GM18907 (cell line): ENCODE measurements around the gene ATG10.

Experiments
- ATAC-seq: cut with Tn5 transposase; IDR thresholded peaks from one replicate; pipeline ENCODE4 v1.9.1; 2021; ENCODE audit warnings: mild to moderate bottlenecking, moderate library complexity; ENCODE audit not compliant: unreplicated experiment

Gene ATG10

DNA sequence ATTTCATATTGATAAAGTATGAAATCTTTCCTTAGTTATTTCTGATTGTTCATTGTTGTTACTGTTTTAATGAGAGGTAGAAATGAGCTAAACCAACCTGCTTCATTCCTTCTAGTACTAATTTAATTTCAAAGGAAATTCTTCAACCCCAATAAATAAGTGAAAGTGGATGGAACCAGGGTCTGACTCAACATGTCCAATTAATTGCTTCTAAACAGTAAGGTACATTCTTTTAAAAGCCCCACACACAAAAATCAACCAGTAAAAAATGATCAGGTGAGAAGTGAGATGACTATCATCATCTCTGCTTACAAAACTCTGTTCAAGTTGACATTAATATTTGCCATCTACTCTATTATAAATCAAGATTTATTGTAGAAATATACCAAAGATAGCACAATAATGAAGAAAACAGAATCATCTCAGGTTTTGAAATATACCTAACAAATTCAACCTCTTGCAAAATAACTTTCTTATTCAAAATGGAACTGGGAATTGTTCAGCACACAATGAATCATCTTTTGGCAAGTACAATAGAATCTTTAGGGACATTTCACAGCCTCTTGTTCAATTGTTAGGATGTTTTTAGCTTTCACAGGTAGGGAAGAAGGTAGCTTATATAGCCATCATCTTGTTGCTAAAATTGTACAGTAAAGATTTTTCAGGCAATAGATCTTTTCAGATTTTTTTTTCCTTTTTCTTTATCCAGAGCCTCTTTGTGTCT is 191.8 kb downstream of the ATG10 start:
- ATAC-seq: no peak

DNA sequence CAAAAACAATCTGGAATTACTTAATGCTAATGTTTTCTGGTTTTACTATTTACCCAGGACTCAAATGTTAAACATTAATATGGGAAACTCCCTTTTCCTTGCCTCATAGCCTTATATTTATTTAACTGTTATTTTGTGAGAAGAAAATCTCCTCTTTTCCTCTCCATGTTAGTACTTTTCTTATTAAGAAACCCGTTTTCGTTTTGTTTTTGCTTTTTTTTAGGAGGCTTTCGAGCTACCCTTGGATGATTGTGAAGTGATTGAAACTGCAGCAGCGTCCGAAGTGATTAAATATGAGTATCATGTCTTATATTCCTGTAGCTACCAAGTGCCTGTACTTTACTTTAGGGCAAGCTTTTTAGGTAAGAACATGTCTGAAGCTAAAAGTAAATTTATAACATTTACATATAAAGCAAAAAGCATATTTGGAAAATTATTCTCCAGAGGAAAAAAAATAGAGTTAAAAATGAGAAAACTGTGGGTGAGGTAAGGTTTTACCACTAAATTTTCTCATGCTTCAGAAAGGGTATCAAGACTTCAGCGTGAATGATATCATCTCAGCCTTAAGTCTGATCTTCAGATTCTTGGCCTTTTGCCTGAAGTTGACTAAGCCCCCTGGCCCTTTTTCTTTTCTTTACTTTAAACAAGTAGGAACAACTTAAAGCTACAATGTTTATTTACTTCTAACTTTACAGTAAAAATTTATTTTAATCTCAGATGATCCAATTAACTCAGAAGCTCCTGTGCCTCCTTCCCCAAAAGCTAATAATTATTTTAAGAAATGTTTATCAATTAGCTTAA is 192.6 kb downstream of the ATG10 start:
- ATAC-seq: no peak

GRCh38 chr5:82164977-82165713 is 193.3 kb downstream of the ATG10 start:
- ATAC-seq: no peak

DNA sequence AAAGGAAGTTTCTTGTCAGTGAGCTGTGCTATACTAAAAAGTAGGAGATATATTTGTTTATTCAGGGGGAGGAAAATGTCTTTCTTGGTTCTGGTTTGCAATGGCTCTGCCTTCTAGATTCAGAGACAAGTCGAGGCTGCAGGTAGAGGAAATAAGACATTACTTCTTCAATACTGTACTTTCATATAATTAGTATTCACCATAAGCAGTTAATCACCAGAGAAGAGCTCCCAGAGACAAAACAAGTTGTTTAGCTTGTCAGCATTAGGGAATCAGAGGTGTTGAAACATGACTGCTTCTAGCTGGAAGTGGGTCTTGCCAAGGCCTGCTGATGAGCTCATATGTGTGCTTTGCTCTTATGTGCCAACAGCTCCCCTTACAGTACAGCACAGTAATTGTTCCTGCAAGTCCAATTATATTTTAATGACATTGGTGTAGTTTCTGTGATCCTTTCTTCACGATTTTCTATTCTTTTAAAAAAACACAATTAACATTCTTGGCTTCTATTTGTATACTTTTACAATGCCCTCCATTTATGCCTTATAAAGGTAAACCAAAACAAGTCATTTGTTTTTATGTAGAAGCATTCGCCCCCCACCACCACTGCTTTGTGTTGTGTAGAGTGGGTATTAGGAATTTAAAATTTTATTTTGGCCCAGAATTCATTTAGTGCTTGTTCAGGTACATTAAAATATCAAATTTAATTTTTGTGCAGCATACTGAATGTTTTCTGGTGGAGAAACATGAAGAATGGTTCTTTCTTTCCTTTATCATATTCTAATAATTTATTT is 194.1 kb downstream of the ATG10 start:
- ATAC-seq: peak; percentile 95

- ATAC-seq: no peak
Measured at GRCh38 chr5:82167372-82167935, 195.6 kb downstream of the ATG10 start.

- no peak for ATAC-seq
Measured at GRCh38 chr5:82168294-82168693, 196.5 kb downstream of the ATG10 start.

GRCh38 chr5:82169892-82170291 is 198.1 kb downstream of the ATG10 start:
- ATAC-seq: no peak

GRCh38 chr5:82174128-82174918 is 202.5 kb downstream of the ATG10 start:
- peak; percentile 98 for ATAC-seq

DNA sequence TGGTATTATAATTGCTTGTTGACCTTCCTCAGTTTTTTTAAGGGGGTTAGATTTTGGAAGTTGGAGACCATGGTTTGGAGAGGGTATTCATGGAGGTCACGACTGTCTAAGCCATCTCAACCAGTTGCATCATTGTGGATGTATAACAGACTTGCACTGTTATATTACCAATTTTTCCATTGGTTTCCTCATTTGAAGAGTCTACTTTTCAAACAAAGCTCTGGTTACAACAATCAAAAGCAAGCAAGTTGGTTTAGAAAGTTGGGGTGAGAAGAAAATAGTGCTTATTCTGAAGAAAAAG is 203.0 kb downstream of the ATG10 start:
- no peak for ATAC-seq

- no peak for ATAC-seq
Measured at GRCh38 chr5:82176115-82176814, 204.4 kb downstream of the ATG10 start.

GRCh38 chr5:82178378-82178777 is 206.6 kb downstream of the ATG10 start:
- ATAC-seq: no peak

GRCh38 chr5:82182662-82183061 is 210.8 kb downstream of the ATG10 start:
- ATAC-seq: no peak

GRCh38 chr5:82183828-82184227 is 212.0 kb downstream of the ATG10 start:
- peak; percentile 76 for ATAC-seq

GRCh38 chr5:82185851-82186250 is 214.0 kb downstream of the ATG10 start:
- ATAC-seq: no peak

- no peak for ATAC-seq
Measured at GRCh38 chr5:82197550-82197949, 225.7 kb downstream of the ATG10 start.

- ATAC-seq: no peak
Measured at GRCh38 chr5:82204567-82204966, 232.7 kb downstream of the ATG10 start.

GRCh38 chr5:82205005-82205404 is 233.2 kb downstream of the ATG10 start:
- ATAC-seq: no peak

DNA sequence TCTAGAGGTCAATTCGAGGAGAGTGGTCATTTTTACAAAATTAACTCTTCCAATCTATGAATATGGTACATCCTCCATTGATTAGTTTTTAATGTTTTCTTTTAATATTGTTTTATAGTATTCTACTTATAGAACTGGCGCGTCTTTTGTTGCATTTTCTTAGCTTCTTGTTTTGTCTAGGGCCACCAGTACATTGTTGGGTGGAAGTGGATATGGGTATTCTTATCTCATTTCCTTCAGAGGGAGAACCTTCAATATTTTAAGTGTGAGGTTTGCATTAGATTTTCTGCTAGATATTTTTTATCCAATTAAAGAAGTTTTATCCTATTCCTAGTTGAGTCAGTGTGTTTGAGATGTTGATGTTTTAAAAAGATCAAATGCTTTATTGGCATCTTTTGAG is 236.5 kb downstream of the ATG10 start:
- no peak for ATAC-seq

DNA sequence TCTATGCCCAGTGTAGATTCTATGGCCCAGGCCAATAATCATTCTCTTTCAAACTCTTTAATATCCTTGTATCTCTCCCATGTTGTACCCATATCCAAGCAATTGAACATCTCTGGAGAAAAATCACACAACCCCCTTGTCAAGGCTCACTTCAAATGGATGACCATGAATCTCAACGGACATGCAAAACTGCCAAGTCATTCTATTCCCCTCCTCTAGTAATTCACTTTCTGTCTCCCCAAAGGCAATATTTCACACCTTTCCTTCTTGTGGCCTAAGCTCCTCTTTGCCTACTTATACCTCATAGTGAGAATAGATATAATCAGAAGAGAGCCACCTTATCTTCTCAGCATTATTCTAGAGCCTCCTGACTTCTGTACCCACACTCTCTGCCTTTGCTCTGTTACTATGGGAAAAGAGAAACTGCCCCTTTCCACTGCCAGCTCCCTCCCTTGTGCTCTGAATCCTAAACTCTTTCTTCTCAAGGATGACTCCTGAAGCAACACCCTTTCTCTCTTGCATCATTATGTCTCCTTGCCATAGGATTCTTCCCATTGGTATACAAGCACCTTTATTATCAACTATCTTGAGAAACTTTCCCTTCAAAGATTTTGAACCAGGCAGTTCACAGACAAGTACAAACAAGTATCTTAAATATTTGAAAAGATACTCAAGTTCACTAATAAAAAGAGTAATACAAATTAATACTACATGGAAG is 240.2 kb downstream of the ATG10 start:
- no peak for ATAC-seq
